GM21723 (cell line): ENCODE results near the gene LDHA.

ENCODE experiments used
- ATAC-seq: cut with Tn5 transposase; IDR thresholded peaks from one replicate; pipeline ENCODE4 v1.9.1; 2021; ENCODE audit warnings: mild to moderate bottlenecking, moderate library complexity; ENCODE audit not compliant: unreplicated experiment

LDHA gene

GRCh38 chr11:18394275-18394927 is at the start of gene LDHA:
Gene LDHA, plus strand, starts transcription at chr11:18394563. Its CDS starts 2,280 bp downstream, at chr11:18396843.
- peak; percentile 74 for ATAC-seq

GRCh38 chr11:18347471-18348125 is 46.8 kb upstream of the LDHA start:
- ATAC-seq, result no peak

- ATAC-seq, result no peak
Measured at GRCh38 chr11:18352581-18352980, 41.8 kb upstream of the LDHA start.

GRCh38 chr11:18358646-18359045 is 35.7 kb upstream of the LDHA start:
- no peak for ATAC-seq

GRCh38 chr11:18361154-18361553 is 33.2 kb upstream of the LDHA start:
- no peak for ATAC-seq

- no peak for ATAC-seq
Measured at GRCh38 chr11:18364495-18365073, 29.8 kb upstream of the LDHA start.

- ATAC-seq, result no peak
Measured at GRCh38 chr11:18365741-18366140, 28.6 kb upstream of the LDHA start.

GRCh38 chr11:18366286-18366685 is 28.1 kb upstream of the LDHA start:
- ATAC-seq, result no peak

GRCh38 chr11:18367431-18367830 is 26.9 kb upstream of the LDHA start:
- ATAC-seq, result no peak

GRCh38 chr11:18368221-18368620 is 26.1 kb upstream of the LDHA start:
- ATAC-seq, result no peak

- ATAC-seq, result no peak
Measured at GRCh38 chr11:18369398-18369797, 25.0 kb upstream of the LDHA start.

- ATAC-seq, result no peak
Measured at GRCh38 chr11:18371279-18371678, 23.1 kb upstream of the LDHA start.

GRCh38 chr11:18372201-18372600 is 22.2 kb upstream of the LDHA start:
- no peak for ATAC-seq

- no peak for ATAC-seq
Measured at GRCh38 chr11:18374956-18375355, 19.4 kb upstream of the LDHA start.

- ATAC-seq, result no peak
Measured at GRCh38 chr11:18375941-18376340, 18.4 kb upstream of the LDHA start.

- no peak for ATAC-seq
Measured at GRCh38 chr11:18379201-18379600, 15.2 kb upstream of the LDHA start.

- peak; percentile 88 for ATAC-seq
Measured at GRCh38 chr11:18383388-18384156, 10.8 kb upstream of the LDHA start.

GRCh38 chr11:18384157-18384641 is 10.2 kb upstream of the LDHA start:
- ATAC-seq, result peak; percentile 69

- no peak for ATAC-seq
Measured at GRCh38 chr11:18390088-18390487, 4.3 kb upstream of the LDHA start.

- ATAC-seq, result no peak
Measured at GRCh38 chr11:18392434-18393321, 1.7 kb upstream of the LDHA start.
